Loucy (cell line): Measurements from ENCODE around the gene CLCN5.

Source experiments
- H2AFZ ChIP-seq: fragments of 200-600 bp; sonication (generic); 2 replicates; pipeline ENCODE4 v1.6.0; 2016; ENCODE audit warnings: antibody characterized with exemption, mild to moderate bottlenecking, low read length, moderate library complexity
- H3F3A ChIP-seq: fragments of 200-600 bp; 2 replicates; pipeline ENCODE4 v1.6.0; 2016; ENCODE audit warnings: antibody characterized with exemption, low read depth, mild to moderate bottlenecking
- H3K27me3 ChIP-seq: fragments of 200-600 bp; sonication (generic); 2 replicates; pipeline ENCODE4 v1.6.1; 2014; ENCODE audit warnings: low read length, mild to moderate bottlenecking; ENCODE audit not compliant: insufficient read depth, poor library complexity, severe bottlenecking
- H3K36me3 ChIP-seq: fragments of 200-600 bp; sonication (generic); 2 replicates; pipeline ENCODE4 v1.6.1; 2016; ENCODE audit warnings: low read length; ENCODE audit not compliant: insufficient read depth
- H3K4me1 ChIP-seq: fragments of 200-600 bp; sonication (generic); 2 replicates; pipeline ENCODE4 v1.5.1; 2014; ENCODE audit warnings: low read length, mild to moderate bottlenecking; ENCODE audit not compliant: insufficient read depth, poor library complexity, severe bottlenecking
- H3K4me2 ChIP-seq: fragments of 200-600 bp; sonication (generic); 2 replicates; pipeline ENCODE4 v1.6.0; 2014; ENCODE audit warnings: antibody characterized with exemption, low read length, low read depth, mild to moderate bottlenecking; ENCODE audit not compliant: poor library complexity, severe bottlenecking
- H3K4me3 ChIP-seq: fragments of 200-600 bp; sonication (generic); 2 replicates; pipeline ENCODE4 v1.5.1; 2014; ENCODE audit warnings: low read length, mild to moderate bottlenecking, mixed read lengths; ENCODE audit not compliant: poor library complexity, severe bottlenecking
- H3K79me2 ChIP-seq: fragments of 200-600 bp; sonication (generic); 2 replicates; pipeline ENCODE4 v1.6.1; 2014; ENCODE audit warnings: low read length; ENCODE audit not compliant: insufficient read depth
- H3K9ac ChIP-seq: fragments of 200-600 bp; sonication (generic); 2 replicates; pipeline ENCODE4 v1.6.0; 2014; ENCODE audit warnings: mild to moderate bottlenecking, low read depth, low read length, moderate library complexity; ENCODE audit not compliant: poor library complexity, severe bottlenecking
- H3K9me2 ChIP-seq: fragments of 200-600 bp; sonication (generic); replicated peaks from 2 replicates; pipeline ENCODE4 v1.6.1; 2016; ENCODE audit warnings: low read depth, low read length, mixed read lengths
- H3K9me3 ChIP-seq: fragments of 200-600 bp; sonication (generic); 2 replicates; pipeline ENCODE4 v1.6.1; 2014; ENCODE audit warnings: mild to moderate bottlenecking, antibody characterized with exemption, low read length, low read depth; ENCODE audit not compliant: insufficient read depth
- H4K20me1 ChIP-seq: fragments of 200-600 bp; sonication (generic); 2 replicates; pipeline ENCODE4 v1.6.0; 2014; ENCODE audit warnings: antibody characterized with exemption, low read length, mild to moderate bottlenecking; ENCODE audit not compliant: insufficient read depth, poor library complexity, severe bottlenecking
- CTCF ChIP-seq: fragments of 200-600 bp; sonication (generic); conservative IDR thresholded peaks from 2 replicates; pipeline ENCODE4 v1.5.1; 2014; ENCODE audit warnings: mild to moderate bottlenecking, antibody characterized with exemption, low read length
- EZH2phosphoT487 ChIP-seq: fragments of 200-600 bp; IDR thresholded peaks from 2 replicates; pipeline ENCODE4 v1.6.1; 2018; ENCODE audit warnings: antibody characterized with exemption, mild to moderate bottlenecking, moderate library complexity, borderline replicate concordance

CLCN5 gene

GRCh38 chrX:49993661-49994060 is 71.3 kb downstream of the CLCN5 start:
- H3K9ac ChIP-seq: no peak overlapping the region
- no peaks in the 10 kb centered on the region for H3K9me2 ChIP-seq
- no peak overlapping the region for H2AFZ ChIP-seq
- no peaks in the 10 kb centered on the region for H3K27me3 ChIP-seq
- no peaks in the 10 kb centered on the region for H3K36me3 ChIP-seq
- TF ChIP-seq CTCF: no peak
- no peak for TF ChIP-seq EZH2phosphoT487
- no peaks in the 10 kb centered on the region for H4K20me1 ChIP-seq
- peaks cover 17% of the 10 kb centered on the region for H3K4me1 ChIP-seq
- H3K4me2 ChIP-seq: no peak overlapping the region
- no peaks in the 10 kb centered on the region for H3K9me3 ChIP-seq
- H3K79me2 ChIP-seq: no peaks in the 10 kb centered on the region
- H3F3A ChIP-seq: no peaks in the 10 kb centered on the region
- no peak overlapping the region for H3K4me3 ChIP-seq

DNA sequence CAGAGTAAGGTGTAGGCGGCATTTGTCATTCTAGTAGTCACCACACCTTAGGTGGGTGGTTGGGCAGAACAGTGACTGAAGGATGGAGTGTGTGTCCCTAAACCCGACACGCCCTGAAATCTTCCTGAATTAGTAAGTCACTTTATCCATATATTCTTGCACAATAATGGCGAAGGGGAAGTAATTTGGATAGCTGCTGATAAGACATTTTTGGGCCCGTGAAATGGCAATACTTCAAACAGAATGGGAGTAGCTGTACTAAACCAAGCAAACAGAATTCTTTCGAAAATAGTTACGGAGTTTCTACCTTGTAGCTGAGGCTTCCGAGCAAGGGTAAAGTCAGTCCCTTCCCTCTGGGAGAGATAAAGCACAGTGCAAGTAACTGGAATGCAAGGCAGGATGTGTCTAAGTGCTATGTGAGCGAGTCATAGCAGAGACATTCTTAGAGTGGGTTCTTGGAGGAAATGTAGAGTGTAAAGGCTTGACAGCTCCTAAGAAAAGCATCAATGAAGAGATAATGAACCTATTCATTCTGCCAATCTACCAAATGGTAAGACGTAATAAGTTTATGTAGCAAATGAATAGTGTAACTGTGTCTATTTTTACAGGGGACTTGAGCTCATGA is 72.8 kb downstream of the CLCN5 start:
- H3K9me3 ChIP-seq: no peaks in the 10 kb centered on the region
- TF ChIP-seq CTCF (no peak), EZH2phosphoT487 (no peak)
- H4K20me1 ChIP-seq: no peaks in the 10 kb centered on the region
- H3K79me2 ChIP-seq: no peaks in the 10 kb centered on the region
- H3K36me3 ChIP-seq: no peaks in the 10 kb centered on the region
- no peak overlapping the region for H3K9ac ChIP-seq
- H3K4me3 ChIP-seq: no peak overlapping the region
- no peak overlapping the region for H3K4me2 ChIP-seq
- H2AFZ ChIP-seq: no peak overlapping the region
- no peaks in the 10 kb centered on the region for H3K9me2 ChIP-seq
- H3K4me1 ChIP-seq: peaks cover 17% of the 10 kb centered on the region
- no peaks in the 10 kb centered on the region for H3K27me3 ChIP-seq
- no peaks in the 10 kb centered on the region for H3F3A ChIP-seq

GRCh38 chrX:49995795-49996455 is 73.5 kb downstream of the CLCN5 start:
- no peaks in the 10 kb centered on the region for H3K27me3 ChIP-seq
- H3K9me2 ChIP-seq: no peaks in the 10 kb centered on the region
- H3K9me3 ChIP-seq: no peaks in the 10 kb centered on the region
- peaks cover 17% of the 10 kb centered on the region for H3K4me1 ChIP-seq
- no peak overlapping the region for H2AFZ ChIP-seq
- TF ChIP-seq CTCF (no peak), EZH2phosphoT487 (no peak)
- no peaks in the 10 kb centered on the region for H4K20me1 ChIP-seq
- no peak overlapping the region for H3K4me2 ChIP-seq
- no peak overlapping the region for H3K9ac ChIP-seq
- no peak overlapping the region for H3K4me3 ChIP-seq
- no peaks in the 10 kb centered on the region for H3K79me2 ChIP-seq
- no peaks in the 10 kb centered on the region for H3F3A ChIP-seq
- H3K36me3 ChIP-seq: no peaks in the 10 kb centered on the region
